Measurements from ENCODE around the gene CHKA.

Gene CHKA

DNA sequence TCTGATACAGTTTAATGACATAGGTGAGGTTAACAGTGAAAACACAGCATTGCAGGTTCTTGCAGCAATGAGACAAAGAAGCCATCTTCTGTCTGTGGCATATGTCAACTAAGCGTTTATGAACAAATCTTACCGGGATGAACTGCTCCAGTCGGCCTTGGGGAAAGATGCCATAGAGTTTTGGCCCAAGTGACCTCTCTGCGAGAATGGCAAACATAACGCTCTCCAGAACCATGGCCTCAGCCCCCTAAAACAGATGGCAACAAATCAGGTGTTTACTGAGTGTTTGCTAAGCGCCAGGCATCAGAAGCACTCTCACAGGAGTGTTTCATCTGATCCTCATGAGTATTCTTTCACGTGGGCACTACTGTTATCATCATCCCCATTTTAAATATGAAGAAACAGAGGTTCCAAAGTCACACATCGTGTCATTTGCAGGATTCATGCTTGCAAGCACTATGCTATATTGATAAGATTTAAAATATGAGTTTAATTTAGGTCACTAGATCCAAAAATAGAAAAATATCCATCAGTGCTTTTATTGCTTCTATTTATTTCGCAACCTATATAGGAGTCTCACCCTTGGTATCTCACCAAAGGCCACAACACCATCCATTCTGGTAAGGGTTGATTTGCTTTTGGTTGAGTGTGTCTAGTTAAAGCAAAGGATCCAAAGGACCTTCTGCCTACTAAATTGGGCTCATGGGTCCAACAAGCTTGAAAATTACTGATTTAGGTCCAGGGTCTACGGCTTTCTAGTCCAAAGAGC is 46.4 kb downstream of the CHKA start:
- no peak for DNase-seq (ENCODE audit: low read depth in 2 of 2)

DNA sequence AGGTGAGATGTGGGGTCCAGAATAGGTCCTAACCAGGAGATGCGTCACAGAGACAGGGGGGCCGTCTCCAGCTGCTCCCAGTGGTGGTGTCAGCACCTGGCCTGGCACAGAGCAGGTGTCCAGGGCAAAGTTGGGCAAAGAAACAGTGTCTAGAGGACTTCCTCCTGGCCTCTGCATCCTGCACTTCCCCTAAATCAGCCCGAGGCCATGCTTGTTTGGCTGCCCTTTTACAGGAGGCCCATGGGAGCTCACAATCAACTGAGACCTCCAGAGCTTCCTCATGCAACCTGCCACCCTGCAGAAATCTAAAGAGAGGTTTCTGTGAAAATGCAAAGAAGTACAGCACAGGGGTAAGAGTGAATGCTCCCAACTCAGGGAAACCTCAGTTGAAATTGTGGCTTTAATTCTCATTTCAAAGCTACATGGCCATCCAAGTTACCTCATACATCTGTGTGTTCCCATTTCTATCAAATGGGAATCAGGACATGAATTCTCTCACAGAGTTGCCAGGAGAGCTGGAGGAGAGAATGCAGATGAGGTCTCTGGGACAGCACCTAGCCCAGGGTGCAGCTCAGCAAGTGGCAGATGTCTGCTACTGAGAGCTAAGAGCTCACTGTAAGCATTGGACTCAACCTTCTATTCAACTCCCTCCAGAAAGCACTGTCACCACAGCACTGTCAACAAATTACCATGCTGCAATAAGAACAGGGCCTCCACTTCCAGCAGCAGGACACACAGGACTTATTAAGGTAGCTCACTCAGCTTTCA is 49.7 kb downstream of the CHKA start:
- no peak for DNase-seq (ENCODE audit: low read depth in 2 of 2)

DNA sequence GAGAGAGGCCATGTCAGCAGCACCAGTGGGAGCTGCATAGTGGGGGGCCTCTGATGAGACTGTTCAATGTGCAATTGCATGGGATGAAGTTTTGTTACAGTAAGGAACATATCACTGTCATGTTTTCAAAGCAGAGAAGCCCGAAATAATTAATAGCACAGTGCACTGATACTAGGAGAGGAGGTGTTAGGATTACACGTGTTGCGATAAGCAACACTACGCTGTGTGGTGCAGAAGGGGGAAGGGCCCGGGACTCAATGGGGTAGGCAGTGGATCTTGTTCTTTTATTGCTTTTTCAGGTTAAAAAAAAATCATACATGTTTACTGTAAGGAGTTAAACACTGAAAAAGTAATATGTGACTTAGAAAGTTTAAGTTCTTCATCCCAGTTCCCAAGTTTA is 53.2 kb downstream of the CHKA start:
- DNase-seq (ENCODE audit: low read depth in 2 of 2), result no peak

DNA sequence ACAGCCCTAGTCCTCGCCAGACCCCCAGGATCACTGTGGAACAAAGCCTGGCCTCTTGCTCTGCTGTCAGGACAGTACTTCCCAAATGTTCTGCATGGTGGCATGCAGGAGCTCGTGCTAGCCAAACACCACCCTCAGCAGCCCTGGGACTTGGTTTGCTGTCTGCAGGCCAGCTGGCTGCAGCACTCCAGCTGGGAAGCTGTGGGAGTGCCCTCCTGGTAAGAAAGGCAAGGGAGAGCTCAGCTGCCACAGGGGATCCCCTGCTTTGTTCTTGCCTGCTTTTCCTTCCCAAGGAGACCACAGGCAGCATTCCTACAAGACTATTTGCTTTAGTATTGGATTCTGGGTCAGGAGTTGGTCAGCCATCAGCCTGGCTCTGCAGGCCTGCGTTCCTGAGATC is 54.4 kb downstream of the CHKA start:
- no peak for DNase-seq (ENCODE audit: low read depth in 2 of 2)

DNA sequence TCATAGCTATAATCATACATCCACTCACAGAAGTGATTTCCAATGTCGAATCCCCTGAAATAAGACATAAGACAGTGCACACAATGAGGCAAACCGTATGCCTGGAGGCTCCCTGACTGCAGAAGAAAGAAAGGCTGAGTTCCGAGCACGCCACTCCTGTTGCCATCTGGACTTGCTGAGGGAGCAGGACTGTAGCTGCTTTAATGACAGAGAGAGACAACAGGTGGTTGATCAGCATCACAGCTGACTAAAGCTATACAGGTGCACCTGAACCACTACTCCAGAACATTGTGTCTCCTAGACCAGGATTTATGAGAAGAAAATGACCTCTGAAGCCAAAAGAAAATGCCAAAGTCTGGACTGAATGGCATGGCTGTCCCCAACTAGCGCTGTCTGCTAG is 55.3 kb downstream of the CHKA start:
- DNase-seq (ENCODE audit: low read depth in 2 of 2), result no peak

DNA sequence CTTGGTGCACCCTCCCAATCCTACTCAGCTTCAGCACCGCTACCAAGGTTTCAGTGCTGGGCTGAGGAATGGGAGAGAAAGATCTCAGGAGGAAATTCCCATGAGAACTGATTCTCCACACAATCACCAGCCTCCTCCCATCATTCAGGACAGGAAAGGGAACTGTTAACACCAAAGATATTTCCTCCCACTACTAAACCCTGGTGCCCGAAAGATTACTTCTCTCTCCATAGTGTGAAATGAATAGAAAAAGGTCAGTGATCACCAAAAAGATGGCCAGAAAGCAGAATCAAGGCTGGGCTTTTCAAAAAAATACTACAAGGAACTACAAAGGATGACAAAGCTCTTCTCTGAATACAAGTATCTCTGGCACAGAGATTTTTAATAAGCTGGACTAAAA is 56.3 kb downstream of the CHKA start:
- DNase-seq (ENCODE audit: low read depth in 2 of 2), result no peak

DNA sequence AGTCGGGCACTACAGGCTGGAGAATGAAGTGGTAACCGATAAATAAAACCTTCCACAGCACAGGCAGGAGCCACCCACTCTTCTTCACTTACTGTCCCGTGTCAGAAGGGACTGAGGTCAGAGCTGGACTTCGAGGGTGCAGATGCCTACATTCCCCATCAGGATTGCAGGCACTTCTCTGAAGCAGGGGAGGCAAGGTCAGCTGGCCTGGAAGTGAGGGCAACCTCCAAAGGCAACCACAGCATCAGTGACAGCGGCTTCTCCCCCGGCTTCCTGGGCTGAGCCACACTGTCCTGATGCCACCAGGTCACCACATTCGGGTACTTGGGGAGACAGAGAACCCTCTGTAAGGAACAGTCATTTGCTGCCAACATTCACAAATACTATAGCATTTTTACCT is 59.7 kb downstream of the CHKA start:
- DNase-seq (ENCODE audit: low read depth in 2 of 2), result no peak

DNA sequence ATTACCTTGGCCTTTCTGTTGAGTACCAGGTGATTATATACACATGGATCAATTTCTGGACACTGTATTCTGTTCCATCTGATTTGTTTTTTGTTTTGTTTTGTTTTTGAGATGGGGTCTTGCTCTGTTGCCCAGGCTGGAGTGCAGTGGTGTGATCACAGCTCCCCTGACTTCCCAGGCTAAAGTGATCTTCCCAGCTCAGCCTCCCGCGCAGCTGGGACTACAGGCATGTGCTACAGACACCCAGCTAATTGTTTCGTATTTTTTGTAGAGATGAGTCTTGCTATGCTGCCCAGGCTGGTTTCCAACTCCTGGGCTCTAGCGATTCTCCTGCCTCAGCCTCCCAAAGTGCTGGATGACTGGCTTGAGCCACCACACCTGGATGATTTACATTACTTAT is 63.4 kb downstream of the CHKA start:
- DNase-seq (ENCODE audit: low read depth in 2 of 2), result no peak

DNA sequence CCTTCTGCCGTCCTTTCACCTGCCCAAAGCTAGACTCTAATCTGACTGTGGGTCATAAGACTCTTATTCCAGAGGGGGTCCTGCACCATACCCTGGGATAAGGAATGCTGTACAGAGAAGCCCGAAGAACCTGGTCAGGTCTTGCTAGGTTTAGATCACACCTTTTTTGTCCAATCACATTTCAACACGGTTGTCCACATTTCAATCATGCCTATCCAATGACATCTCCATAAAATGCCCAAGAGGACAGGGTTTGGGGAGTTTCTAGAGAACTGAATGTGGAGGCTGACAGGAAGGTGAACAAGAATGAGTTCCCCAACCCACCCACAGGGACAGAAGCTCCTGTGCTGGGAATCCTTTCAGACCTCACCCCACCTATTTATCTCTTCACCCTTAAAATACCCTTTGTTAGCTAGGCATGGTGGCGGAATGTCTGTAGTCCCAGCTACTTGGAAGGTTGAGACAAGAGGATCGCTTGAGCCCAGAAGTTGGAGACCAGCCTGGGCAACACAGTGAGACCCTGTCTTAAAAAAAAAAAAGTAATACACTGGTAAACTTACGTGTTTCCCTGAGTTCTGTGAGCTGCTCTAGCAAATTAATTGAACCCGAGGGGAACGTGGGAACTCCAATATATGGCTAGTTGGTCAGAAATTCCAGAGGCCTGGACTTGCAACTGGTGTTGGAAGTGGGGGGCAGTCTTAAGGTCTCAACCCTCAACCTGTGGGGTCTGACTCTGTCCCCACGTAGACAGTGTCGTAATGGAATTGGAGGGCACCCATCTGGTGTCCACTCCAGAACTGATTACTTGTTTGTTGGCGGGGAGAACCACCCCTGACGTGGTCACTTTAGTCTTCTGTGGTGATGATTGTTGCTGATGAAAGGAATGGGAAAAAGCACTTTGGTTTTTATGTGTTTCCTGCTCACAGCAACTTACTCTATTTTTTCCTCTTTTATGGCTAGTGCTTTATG is 64.6 kb downstream of the CHKA start:
- DNase-seq (ENCODE audit: low read depth in 2 of 2), result no peak

DNA sequence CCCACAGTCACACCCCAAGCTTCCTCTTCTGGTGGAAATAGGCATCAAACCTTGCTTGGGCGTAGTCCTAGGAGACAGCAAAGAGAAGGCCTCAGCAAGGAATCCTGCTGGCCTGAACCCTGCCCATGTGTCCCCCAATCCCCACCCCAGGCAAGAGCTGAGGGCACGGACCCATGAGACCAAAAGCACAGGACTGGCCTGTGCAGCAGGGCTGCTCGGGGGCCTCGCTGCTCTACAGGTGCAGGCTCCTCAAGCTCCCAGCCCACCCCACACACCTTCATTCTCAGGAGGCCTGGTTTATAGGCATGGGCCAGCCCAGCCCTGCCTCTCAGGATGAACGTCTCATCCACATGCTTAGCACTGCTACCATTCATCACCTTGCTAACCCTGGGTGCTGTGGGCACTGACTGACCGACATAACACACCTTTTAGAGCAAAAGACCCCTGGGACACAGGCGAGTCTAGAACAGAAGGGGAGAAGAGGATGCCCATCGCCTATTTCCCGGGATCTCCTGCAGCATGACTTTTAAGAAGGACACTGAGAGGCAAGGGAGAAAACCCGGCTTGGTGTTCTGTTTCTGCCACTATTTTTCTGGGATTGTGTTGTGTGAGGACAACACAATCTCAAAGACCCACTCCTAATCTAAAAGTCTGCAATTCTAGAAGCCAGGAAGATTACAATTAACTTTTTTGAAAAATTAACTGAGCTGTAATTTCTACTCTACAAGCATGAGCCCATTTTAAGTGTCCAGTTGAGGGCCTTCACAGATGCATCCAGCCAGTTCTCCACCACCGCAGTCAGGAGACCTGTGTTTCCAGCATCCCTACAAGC is 67.0 kb downstream of the CHKA start:
- no peak for DNase-seq (ENCODE audit: low read depth in 2 of 2)

DNA sequence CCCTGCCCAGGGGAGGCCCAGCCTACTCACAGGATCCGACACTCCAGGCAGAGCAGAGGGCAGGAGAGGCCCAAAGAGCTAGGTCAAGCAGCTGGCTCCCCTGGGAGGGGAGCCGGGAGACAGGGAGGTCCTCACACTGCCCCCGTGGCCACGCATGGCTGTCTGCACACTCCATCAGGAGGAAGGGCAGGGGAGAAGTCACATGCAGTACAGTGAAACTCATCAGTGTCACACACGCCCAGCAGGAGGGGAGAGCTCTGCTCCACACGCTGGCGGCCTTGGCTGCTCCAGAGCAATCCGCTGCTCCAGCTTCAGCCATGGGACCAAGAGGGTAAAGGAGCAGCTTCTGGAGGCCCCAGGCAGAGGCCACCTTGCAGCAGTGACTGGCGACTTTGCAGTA is 68.1 kb downstream of the CHKA start:
- no peak for DNase-seq (ENCODE audit: low read depth in 2 of 2)

DNA sequence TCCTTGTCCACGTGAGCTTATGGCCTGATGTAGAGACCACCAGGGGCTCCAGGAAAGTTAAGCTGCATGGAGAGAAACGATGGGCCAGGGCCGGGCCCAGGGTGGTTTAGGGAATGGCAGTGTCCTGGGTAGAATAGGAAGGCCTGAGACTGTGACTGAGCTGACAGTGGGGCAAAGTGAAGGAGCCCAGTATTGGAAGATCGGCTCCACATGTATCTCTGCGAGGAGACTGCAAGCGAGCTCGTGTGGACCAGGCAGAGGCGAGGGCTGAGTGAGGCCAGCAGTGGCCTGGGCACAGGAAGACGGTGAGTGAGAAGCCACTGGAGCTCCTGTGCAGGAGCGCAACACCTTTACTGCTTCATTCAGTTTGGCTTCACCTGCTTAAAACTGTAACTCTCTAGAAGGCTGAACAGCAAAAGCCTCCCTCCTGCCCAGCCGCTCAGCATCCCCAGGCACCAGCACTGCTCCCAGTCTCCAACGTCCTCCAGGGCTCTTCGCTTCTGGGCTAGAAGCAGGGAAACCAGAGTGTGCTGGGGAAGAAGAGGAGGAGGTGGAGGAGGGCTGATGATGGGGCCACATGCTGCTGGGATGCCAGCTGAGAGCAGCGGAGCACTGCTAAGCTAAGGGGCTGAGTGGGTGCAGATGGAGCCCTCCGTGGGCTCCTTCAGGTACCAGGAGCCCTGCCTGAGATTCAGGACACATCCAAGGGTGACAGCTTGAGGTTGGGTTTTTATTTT is 68.9 kb downstream of the CHKA start:
- DNase-seq (ENCODE audit: low read depth in 2 of 2), result no peak

DNA sequence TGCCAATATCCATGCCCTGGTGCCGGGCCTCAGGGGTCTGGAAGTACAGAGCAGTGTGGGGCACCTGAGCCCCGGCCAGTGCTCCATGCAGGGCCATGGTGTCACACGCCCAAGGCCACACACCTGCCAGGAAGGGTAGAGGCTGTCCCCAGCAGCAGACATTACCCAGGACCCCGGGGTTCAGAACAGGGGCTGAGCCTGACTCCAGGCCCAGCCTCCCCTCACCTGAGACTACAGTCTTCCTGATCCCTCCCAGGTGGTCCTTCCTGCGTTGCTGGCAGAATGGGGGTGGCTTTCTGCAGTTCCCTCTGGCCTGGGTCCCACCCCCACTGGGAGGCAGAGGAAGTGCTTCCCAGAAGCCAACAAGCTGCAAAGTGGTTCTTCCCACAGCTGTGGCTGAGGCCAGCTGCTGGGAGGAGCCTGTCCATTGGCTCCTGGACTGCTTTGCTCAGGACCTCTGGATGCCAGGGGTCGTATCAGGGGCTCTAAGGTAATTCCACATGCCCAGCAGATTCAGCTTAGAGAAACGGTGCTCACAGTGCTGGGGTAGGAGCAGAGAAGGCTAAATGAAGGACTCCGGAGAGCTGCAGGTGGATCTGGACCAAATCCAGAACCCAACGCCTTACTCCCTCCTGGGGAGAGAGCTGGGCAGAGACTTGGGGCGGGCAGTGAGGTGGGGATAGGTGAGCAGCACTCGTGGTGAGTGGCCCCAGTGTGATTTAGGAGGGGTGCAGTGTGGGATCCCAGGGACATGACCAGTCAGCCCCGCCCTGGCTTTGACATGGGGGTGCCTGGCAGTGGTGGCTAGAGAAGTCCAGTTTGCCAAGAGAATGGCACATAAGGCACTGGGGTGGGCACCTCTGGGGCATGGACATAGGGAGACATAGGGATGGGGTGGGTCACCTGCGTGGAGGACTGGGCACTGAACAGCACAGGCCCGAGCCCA is 69.7 kb downstream of the CHKA start:
- DNase-seq (ENCODE audit: low read depth in 2 of 2), result no peak

DNA sequence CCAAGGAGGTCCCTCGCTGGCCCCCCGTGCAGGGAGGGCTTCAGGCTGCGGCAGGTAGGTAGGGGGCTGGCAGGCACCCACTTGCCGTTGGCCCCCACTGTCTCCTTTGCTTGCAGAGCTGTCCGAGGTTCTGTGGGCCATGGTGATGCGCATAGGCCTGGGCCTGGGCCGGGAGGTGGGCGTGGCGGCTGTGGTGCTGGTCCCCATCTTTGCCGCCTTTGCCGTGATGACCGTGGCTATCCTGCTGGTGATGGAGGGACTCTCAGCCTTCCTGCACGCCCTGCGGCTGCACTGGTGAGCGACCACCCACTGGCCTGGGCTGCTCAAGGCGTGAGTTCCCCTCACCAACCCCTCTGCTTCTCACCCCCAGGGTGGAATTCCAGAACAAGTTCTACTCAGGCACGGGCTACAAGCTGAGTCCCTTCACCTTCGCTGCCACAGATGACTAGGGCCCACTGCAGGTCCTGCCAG is 70.8 kb downstream of the CHKA start:
- DNase-seq (ENCODE audit: low read depth in 2 of 2), result no peak

DNA sequence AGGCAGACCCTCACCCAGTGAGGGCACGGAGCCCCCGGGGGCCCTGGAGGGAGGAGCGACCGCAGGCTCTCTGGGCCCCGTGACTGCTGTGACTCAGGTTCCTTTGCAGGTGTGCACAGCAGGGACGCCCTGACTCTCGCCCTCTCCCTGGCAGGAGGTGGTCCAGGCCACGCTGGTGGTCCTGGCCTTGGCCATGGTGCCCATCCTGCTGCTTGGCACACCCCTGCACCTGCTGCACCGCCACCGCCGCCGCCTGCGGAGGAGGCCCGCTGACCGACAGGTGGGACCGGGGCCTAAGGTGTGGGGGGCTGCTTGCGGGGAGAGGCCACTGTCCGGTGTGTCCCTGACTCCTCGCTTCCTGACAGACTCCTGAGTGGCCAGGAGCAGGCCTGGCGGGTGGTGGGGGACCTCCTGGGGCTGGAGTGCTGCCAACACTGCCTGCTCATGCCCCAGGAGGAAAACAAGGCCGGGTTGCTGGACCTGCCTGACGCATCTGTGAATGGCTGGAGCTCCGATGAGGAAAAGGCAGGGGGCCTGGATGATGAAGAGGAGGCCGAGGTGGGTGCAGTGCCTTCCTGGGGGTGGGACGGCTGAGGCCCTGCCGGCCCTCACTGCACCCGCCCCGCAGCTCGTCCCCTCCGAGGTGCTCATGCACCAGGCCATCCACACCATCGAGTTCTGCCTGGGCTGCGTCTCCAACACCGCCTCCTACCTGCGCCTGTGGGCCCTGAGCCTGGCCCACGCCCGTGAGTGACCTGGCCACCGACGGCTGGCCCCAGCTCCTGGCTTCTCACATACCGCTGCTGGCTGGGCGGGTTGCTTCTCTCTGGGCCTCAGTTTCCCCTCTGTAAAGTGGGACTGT is 71.4 kb downstream of the CHKA start:
- DNase-seq (ENCODE audit: low read depth in 2 of 2), result no peak

DNA sequence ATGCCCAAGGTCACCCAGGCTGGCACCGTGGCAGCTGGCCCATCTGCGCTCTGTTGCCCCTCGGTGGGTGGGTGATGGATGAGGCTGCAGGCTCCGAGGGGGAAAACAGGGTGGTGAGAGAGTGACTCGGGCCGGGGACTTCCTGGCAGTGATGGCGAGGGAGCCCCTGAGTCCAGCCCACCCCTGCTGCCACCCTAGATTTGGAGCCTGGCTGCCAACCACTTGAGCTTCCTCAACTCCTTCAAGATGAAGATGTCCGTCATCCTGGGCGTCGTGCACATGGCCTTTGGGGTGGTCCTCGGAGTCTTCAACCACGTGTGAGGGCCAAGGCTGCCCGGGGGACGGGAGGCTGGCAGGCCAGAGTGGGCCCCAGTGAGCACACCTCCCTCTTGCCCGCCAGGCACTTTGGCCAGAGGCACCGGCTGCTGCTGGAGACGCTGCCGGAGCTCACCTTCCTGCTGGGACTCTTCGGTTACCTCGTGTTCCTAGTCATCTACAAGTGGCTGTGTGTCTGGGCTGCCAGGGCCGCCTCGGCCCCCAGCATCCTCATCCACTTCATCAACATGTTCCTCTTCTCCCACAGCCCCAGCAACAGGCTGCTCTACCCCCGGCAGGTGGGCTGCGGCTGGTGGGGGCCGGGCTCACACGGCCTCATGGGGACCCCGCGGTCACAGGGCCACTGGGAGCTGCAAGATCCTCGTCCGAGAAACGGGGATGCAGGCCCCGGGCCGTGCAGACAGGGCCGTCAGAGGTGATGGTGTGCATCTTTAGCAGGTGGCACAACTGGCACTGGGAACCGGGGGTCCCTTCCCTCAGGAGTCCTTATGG is 72.3 kb downstream of the CHKA start:
- DNase-seq (ENCODE audit: low read depth in 2 of 2), result no peak

DNA sequence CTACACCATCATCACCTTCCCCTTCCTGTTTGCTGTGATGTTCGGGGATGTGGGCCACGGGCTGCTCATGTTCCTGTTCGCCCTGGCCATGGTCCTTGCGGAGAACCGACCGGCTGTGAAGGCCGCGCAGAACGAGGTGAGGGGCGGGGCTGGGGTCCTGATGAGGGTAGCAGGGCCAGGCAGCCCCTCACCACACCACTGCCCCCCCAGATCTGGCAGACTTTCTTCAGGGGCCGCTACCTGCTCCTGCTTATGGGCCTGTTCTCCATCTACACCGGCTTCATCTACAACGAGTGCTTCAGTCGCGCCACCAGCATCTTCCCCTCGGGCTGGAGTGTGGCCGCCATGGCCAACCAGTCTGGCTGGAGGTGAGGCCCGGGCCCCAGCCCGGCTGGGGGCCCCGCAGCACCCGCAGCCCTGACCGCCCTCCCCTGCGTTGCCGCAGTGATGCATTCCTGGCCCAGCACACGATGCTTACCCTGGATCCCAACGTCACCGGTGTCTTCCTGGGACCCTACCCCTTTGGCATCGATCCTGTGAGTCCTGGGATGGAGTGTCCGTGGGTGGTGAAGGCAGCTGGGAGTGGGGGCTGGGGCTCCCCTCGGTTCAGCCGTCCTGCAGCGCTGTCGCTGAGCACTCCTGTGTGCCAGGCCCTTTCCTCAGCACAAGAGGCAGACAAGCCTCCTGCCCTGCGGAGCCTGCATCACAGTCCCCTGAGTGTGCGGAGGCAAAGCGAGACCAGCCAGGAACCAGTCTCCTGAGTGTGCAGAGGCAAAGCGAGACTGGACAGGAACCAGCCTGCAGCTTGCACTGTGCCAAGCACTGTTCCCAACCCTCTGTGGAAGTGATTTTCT is 73.5 kb downstream of the CHKA start:
- DNase-seq (ENCODE audit: low read depth in 2 of 2), result no peak

Measured in stimulated activated CD8-positive, alpha-beta memory T cell treated with anti-CD3 and anti-CD28 coated beads, Interleukin-7, amount 100 ng/mL, for 1 hour (primary cell).